ENCODE results near the gene CAMSAP3. TPM values are rescaled to one million over a fixed set of nuclear protein-coding genes. Genes with fewer than 3 reads are reported as not detected.

The CAMSAP3 gene
- total RNA-seq, 1 donor from 2014 or later, result 12.6 TPM

DNA sequence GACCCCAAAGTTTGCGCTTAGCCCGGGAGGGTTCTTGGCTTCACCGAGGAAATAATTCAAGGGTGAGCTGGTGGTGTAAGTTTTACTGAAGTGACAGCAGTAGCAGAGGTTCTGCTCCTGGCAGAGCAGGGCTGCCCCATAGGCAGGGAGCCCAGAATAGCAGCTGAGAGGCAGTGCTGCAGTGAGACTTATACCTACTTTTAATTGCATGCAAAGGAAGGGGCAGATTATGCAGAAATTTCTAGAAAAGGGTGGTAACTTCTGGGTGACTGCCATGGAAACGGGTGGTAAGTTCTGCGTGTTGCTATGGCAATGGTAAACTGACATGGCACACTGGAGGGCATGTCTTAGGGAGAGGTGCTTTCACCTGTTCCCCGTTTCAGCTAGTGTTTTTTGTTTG, 17.5 kb upstream of the CAMSAP3 start:
- Histone ChIP-seq H3K36me3 (ENCODE audit: control insufficient read depth, insufficient read depth, low read length) (no peaks in the 10 kb centered on the region), H3K4me3 (ENCODE audit: low read depth, low read length) (no peak overlapping the region), H3K27me3 (ENCODE audit: control insufficient read depth, insufficient read depth, low read length) (peaks cover 6% of the 10 kb centered on the region)
- no peak for DNase-seq (ENCODE audit: low read depth)
- TF ChIP-seq, protein P1, sequence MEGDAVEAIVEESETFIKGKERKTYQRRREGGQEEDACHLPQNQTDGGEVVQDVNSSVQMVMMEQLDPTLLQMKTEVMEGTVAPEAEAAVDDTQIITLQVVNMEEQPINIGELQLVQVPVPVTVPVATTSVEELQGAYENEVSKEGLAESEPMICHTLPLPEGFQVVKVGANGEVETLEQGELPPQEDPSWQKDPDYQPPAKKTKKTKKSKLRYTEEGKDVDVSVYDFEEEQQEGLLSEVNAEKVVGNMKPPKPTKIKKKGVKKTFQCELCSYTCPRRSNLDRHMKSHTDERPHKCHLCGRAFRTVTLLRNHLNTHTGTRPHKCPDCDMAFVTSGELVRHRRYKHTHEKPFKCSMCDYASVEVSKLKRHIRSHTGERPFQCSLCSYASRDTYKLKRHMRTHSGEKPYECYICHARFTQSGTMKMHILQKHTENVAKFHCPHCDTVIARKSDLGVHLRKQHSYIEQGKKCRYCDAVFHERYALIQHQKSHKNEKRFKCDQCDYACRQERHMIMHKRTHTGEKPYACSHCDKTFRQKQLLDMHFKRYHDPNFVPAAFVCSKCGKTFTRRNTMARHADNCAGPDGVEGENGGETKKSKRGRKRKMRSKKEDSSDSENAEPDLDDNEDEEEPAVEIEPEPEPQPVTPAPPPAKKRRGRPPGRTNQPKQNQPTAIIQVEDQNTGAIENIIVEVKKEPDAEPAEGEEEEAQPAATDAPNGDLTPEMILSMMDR (IDR thresholded peaks at IDR 0.05; ENCODE audit: insufficient read depth, low read length, poor library complexity, severe bottlenecking), result no peak

DNA sequence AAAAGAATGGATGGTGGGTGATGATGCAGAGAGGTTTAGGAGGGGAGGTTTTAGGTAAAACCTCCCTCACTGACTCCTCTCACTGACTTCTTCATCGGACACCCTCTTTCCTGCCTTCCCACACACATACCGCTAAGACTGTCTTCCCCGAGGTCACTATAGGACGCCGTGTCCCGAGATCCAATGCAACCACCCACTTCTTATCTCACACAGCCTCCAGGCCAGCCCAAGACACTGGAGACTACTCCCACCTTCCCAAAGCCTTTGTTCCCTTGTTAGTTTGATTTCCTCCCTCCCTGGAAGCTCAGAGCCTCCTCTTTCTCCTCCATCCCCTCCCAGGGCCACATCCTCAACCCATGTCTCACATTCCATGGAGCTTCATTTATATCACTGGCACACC, 16.5 kb upstream of the CAMSAP3 start:
- H3K4me3 ChIP-seq (ENCODE audit: low read depth, low read length), result no peak overlapping the region

DNA sequence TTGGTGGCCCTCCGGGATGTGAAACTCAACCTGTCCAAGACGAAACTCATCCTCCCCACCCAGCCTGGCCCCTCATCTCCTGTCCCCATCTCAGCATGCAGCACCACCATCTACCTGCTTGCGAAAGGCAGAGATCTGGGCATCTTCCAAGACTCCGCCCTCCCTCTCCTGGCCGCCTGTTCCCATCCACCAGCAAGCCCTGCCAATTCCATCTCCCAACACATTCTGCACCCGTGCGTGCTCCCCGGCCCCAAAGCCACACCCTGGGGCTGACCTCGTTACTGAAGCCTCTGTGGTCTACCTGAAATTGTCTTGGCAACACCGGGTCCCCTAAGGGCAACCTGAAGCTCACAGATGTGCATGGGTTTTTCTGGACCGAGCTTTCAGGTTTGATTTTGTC, 13.2 kb upstream of the CAMSAP3 start:
- Histone ChIP-seq H3K27me3 (ENCODE audit: control insufficient read depth, insufficient read depth, low read length) (peaks cover 6% of the 10 kb centered on the region), H3K36me3 (ENCODE audit: control insufficient read depth, insufficient read depth, low read length) (no peaks in the 10 kb centered on the region), H3K4me3 (ENCODE audit: low read depth, low read length) (no peak overlapping the region)
- no peak for DNase-seq (ENCODE audit: low read depth)
- TF ChIP-seq, protein P1 (IDR thresholded peaks at IDR 0.05; ENCODE audit: insufficient read depth, low read length, poor library complexity, severe bottlenecking), result no peak

More for the DNA sequence above, 16.5 kb upstream of the CAMSAP3 start:
- peaks cover 6% of the 10 kb centered on the region for H3K27me3 ChIP-seq (ENCODE audit: control insufficient read depth, insufficient read depth, low read length)
- TF ChIP-seq, protein P1 (IDR thresholded peaks at IDR 0.05; ENCODE audit: insufficient read depth, low read length, poor library complexity, severe bottlenecking), result no peak
- no peaks in the 10 kb centered on the region for H3K36me3 ChIP-seq (ENCODE audit: control insufficient read depth, insufficient read depth, low read length)
- no peak for DNase-seq (ENCODE audit: low read depth)

DNA sequence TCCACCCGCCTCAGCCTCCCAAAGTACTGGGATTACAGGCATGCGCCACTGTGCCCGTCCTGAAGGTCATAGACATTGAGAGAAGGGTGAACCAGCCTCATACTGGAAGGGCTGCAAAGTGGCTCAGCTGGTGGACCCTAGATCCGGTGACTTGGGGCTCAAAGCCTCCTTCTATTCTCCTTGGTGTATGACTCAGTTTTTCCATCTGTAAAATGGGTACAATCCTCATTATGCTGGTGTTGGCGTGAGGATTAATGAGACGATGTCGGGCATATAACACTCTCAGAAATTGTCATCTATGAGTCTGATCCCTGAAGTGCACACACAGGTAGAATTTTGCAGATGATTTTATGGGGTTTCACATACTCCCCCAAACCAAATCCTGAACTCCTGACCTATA, 5.8 kb upstream of the CAMSAP3 start:
- peaks cover 2% of the 10 kb centered on the region for H3K27me3 ChIP-seq (ENCODE audit: control insufficient read depth, insufficient read depth, low read length)
- TF ChIP-seq, protein P1 (IDR thresholded peaks at IDR 0.05; ENCODE audit: insufficient read depth, low read length, poor library complexity, severe bottlenecking), result no peak
- DNase-seq (ENCODE audit: low read depth), result no peak
- no peak overlapping the region for H3K4me3 ChIP-seq (ENCODE audit: low read depth, low read length)
- no peaks in the 10 kb centered on the region for H3K36me3 ChIP-seq (ENCODE audit: control insufficient read depth, insufficient read depth, low read length)

DNA sequence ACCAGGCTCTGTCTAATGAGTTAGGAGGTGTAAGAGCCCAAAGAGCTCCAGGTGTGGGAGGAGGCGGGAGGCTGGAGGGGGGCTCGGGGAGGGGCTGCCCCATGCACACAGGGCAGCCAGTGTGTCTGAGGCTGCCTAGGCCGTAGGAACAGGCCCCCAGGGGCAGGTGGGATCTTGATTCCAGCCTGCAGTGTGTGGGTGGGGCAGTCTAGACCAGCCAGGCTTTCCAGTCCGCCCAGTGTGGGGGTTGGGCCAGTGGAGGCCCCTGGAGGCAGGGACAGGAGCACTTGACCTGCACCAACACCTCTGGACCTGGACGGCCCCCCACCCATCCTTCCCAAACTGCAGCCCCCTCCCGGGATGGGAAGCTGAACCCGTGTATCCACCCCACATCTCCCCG, 5.4 kb upstream of the CAMSAP3 start:
- Histone ChIP-seq H3K27me3 (ENCODE audit: control insufficient read depth, insufficient read depth, low read length) (peaks cover 3% of the 10 kb centered on the region), H3K4me3 (ENCODE audit: low read depth, low read length) (no peak overlapping the region), H3K36me3 (ENCODE audit: control insufficient read depth, insufficient read depth, low read length) (no peaks in the 10 kb centered on the region)
- DNase-seq (ENCODE audit: low read depth), result no peak
- TF ChIP-seq, protein P1 (IDR thresholded peaks at IDR 0.05; ENCODE audit: insufficient read depth, low read length, poor library complexity, severe bottlenecking), result no peak

DNA sequence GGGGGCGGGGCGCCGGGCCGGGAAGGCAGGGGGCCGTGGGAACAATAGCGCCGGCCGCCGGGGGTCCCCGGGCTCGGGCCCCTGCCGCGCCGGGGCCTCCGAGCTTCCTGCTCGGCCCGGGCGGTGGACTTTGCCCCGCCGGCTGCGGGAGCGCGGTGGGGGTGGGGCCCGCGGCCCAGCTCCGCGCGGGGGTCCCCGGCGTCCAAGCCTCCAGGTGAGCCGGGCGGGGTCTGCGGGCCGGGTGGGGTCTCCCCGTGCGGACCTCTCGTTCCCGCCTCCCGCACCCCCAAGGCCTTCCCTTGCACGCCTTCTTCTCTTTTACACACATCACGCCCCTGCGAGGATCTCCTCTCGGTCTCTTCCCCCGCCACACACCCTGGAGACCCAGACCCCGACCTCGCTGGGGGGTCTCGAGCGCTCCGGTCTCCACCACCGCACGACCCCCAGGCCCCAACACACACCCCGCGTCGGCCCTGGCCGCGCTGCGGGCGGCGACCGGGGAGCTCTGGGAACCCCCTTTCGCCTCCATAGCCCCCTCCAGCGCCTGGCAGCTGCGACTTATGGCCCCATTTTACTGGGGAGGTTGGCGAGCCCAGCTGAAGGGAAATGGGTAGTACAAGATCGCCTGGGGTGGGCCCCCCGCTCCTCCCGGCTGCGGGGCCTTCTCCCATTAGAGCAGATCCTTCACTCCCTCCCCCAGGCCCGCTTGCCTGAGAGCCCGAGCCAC, 711 bp downstream of the CAMSAP3 start:
- Histone ChIP-seq H3K27me3 (ENCODE audit: control insufficient read depth, insufficient read depth, low read length) (peaks cover 7% of the 10 kb centered on the region), H3K4me3 (ENCODE audit: low read depth, low read length) (peak overlapping the region; percentile 57), H3K36me3 (ENCODE audit: control insufficient read depth, insufficient read depth, low read length) (no peaks in the 10 kb centered on the region)
- DNase-seq (ENCODE audit: low read depth), result no peak
- TF ChIP-seq, protein P1 (IDR thresholded peaks at IDR 0.05; ENCODE audit: insufficient read depth, low read length, poor library complexity, severe bottlenecking), result no peak

Measured in kidney epithelial cell (primary cell).